ENCODE data around the gene ACACA.

Gene ACACA

GRCh38 chr17:37131669-37132611, 274.7 kb downstream of the ACACA start:
- DNase-seq (ENCODE audit: low read depth), result no peak

GRCh38 chr17:37130984-37131446, 275.6 kb downstream of the ACACA start:
- no peak for DNase-seq (ENCODE audit: low read depth)

GRCh38 chr17:37124821-37125173, 281.8 kb downstream of the ACACA start:
- DNase-seq (ENCODE audit: low read depth), result no peak

GRCh38 chr17:37123941-37124820, 282.5 kb downstream of the ACACA start:
- no peak for DNase-seq (ENCODE audit: low read depth)

GRCh38 chr17:37123386-37123785, 283.2 kb downstream of the ACACA start:
- no peak for DNase-seq (ENCODE audit: low read depth)

- no peak for DNase-seq (ENCODE audit: low read depth)
Measured at GRCh38 chr17:37121616-37122015, 285.0 kb downstream of the ACACA start.

GRCh38 chr17:37118366-37119137, 288.1 kb downstream of the ACACA start:
- no peak for DNase-seq (ENCODE audit: low read depth)

- no peak for DNase-seq (ENCODE audit: low read depth)
Measured at GRCh38 chr17:37117373-37118142, 289.1 kb downstream of the ACACA start.

- no peak for DNase-seq (ENCODE audit: low read depth)
Measured at GRCh38 chr17:37116671-37117185, 289.9 kb downstream of the ACACA start.

GRCh38 chr17:37111329-37111728, 295.3 kb downstream of the ACACA start:
- DNase-seq (ENCODE audit: low read depth), result no peak

GRCh38 chr17:37110746-37111145, 295.9 kb downstream of the ACACA start:
- DNase-seq (ENCODE audit: low read depth), result no peak

- no peak for DNase-seq (ENCODE audit: low read depth)
Measured at GRCh38 chr17:37109731-37110710, 296.6 kb downstream of the ACACA start.

GRCh38 chr17:37109106-37109505, 297.5 kb downstream of the ACACA start:
- no peak for DNase-seq (ENCODE audit: low read depth)

GRCh38 chr17:37107406-37108083, 299.1 kb downstream of the ACACA start:
- no peak for DNase-seq (ENCODE audit: low read depth)

GRCh38 chr17:37106049-37106448, 300.6 kb downstream of the ACACA start:
- DNase-seq (ENCODE audit: low read depth), result no peak

GRCh38 chr17:37103231-37103630, 303.4 kb downstream of the ACACA start:
- no peak for DNase-seq (ENCODE audit: low read depth)

- no peak for DNase-seq (ENCODE audit: low read depth)
Measured at GRCh38 chr17:37101306-37101705, 305.3 kb downstream of the ACACA start.

- DNase-seq (ENCODE audit: low read depth), result no peak
Measured at GRCh38 chr17:37100231-37100630, 306.4 kb downstream of the ACACA start.
